ENCODE data around the gene TINCR.
"Not testable (repeated sequence)": the region's sequence is repeated elsewhere in the genome, so short reads cannot be mapped to it uniquely, and the experiment has no call there.

TINCR gene

DNA sequence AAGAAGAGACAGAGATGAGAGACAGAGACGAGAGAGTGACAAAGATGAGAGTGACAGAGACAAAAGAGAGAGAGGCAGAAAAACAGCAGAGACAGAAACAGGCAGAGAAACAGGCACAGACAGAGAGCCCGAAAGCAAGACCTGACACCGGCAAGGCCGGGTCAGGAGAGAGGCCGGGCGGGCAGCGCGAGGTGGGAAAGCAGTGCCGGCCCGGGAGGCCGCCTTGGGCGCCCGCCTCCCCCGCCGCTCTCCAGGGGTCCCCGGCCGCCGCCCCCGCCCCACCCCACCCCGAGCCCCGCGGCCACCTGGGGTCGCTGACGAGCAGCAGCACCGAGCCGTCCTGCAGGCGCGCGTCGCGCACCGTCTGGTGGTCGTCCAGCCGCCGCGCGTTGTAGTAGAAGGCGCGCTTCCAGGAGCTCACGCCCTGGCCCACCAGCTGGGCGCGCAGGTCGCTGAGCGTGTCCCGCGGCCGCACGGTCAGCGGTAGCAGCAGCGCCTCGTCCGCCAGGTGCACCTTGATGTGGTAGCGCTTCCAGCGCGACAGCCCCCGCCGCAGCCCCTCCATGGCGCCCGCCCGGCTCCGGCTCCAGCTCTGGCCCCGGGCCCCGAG lies at the start of gene TINCR:
TSS of gene TINCR (minus strand) at position 594 of the 610 bp plus-strand sequence.
- H3K27me3 ChIP-seq (replicated peaks) = peaks cover 24% of the 10 kb centered on the region
- TF ChIP-seq, protein P1, sequence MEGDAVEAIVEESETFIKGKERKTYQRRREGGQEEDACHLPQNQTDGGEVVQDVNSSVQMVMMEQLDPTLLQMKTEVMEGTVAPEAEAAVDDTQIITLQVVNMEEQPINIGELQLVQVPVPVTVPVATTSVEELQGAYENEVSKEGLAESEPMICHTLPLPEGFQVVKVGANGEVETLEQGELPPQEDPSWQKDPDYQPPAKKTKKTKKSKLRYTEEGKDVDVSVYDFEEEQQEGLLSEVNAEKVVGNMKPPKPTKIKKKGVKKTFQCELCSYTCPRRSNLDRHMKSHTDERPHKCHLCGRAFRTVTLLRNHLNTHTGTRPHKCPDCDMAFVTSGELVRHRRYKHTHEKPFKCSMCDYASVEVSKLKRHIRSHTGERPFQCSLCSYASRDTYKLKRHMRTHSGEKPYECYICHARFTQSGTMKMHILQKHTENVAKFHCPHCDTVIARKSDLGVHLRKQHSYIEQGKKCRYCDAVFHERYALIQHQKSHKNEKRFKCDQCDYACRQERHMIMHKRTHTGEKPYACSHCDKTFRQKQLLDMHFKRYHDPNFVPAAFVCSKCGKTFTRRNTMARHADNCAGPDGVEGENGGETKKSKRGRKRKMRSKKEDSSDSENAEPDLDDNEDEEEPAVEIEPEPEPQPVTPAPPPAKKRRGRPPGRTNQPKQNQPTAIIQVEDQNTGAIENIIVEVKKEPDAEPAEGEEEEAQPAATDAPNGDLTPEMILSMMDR (IDR thresholded peaks at IDR 0.05; ENCODE audit: low read depth, low read length, missing control alignments) = no peak
- no peak within 1 kb of the TSS for H3K4me3 ChIP-seq (ENCODE audit: low read depth, low read length)
- DNase-seq = no peak
- H3K36me3 ChIP-seq (replicated peaks) = no peaks in the 10 kb centered on the region
- in situ Hi-C loops (cut with HindIII; ENCODE audit: low pct_ligation_motif_present, low sequenced_read_pairs) = no loop called here
- no peak within 1 kb of the TSS for H3K27ac ChIP-seq

DNA sequence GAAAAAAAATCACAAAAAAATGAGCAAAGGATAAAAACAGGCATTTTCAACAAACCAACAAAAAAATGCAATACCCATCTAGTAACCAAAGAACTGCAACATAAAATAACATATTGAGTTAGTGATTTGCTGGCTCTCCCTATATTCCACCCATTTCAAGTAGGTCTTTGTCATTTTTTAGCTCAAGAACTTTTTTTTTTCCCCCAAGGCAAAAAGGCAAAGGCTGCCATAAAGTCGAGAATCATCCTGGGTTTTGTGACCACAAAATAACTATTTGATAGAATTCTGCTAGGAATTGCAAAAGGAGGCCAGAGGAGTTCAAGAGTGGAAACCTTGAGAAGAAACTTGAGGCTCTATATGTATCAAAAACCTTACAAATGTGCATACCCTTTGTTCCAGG lies 49.3 kb upstream of the TINCR start:
- no peaks in the 10 kb centered on the region for H3K27me3 ChIP-seq (replicated peaks)
- H3K36me3 ChIP-seq (replicated peaks) = peaks cover 58% of the 10 kb centered on the region
- TF ChIP-seq, protein P1 (IDR thresholded peaks at IDR 0.05; ENCODE audit: low read depth, low read length, missing control alignments) = no peak
- in situ Hi-C loops (cut with HindIII; ENCODE audit: low pct_ligation_motif_present, low sequenced_read_pairs) = no loop called here
- no peak for DNase-seq
- H3K4me3 ChIP-seq (ENCODE audit: low read depth, low read length) = no peak overlapping the region
- no peak overlapping the region for H3K27ac ChIP-seq

DNA sequence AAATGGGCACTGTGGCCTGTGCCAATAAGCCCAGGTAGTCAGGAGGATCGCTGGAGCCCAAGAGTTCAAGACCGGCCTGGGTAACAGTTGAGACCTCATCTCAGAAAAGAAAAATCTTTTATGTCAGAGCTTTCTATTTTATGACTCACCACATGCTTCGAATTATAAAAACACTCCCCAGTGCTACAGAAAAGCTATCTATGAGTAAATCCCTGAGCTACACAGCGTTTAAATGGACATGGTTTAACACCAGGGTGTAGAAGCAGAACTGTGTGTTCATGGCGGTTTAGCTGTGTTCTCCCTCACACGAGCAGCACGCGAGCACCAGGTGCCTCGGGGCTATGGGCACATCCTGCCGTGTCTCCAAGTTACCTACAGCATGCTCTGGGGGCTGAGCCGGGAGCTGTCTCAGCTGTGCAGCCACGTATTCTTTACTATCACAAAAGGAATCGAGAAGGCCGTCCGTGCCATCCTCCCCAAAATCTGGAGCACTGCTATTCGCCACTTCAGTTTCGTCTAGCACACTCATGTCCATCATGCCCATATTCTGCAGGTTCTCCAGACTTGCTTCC lies 48.1 kb upstream of the TINCR start:
- peak; percentile 32 for DNase-seq
- TF ChIP-seq, protein P1 (IDR thresholded peaks at IDR 0.05; ENCODE audit: low read depth, low read length, missing control alignments) = no peak
- in situ Hi-C loops (cut with HindIII; ENCODE audit: low pct_ligation_motif_present, low sequenced_read_pairs) = no loop called here
- Histone ChIP-seq H3K27me3 (replicated peaks) (no peaks in the 10 kb centered on the region), H3K27ac (no peak overlapping the region), H3K4me3 (ENCODE audit: low read depth, low read length) (no peak overlapping the region), H3K36me3 (replicated peaks) (peaks cover 60% of the 10 kb centered on the region)

DNA sequence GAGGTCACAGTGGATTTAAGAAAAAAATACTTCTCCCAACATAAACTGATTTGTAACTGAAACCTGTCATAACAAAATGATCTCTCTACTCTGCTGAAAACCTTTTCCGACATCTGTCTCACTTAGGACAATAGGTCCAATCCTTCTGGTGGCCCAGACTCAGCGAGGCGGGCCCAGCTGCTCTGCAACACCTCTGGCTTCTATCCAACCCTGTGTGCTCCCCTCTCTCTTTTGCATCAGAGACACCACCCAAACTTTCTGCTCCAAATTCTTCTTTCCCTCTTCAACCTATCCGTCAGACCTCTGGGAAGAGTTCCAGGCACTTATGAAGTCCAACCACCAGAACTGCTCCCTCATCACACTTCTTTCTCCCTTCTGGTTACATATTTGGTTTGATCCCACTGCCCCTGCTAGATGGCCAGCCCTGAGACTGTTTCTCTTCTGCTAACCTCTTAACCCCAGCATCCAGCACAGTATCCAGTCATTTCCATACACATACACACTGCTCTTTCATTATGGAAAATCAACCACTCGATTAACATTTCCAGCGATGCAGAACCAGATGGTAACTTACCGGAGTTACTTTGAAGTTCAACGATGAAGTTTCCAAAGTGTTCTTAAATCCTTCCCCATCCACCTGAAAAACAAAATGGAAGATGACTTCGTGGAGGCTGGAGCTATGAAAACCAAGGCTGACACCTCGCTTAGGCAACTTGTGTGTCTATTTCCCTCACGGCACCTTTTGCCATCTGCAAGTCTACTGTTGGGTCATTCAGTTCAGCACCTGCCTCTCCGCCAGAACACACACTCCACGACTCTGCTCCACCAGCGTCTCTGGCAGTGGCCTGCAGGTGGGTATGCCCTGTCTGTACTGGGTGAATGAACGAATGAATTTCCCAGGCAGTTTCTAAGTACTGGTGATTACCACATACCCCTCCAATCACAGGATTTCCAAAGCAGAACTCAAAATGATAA lies 45.4 kb upstream of the TINCR start:
- H3K36me3 ChIP-seq (replicated peaks) = peaks cover 66% of the 10 kb centered on the region
- no peak overlapping the region for H3K27ac ChIP-seq
- no peak for DNase-seq
- in situ Hi-C loops (cut with HindIII; ENCODE audit: low pct_ligation_motif_present, low sequenced_read_pairs) = no loop called here
- no peaks in the 10 kb centered on the region for H3K27me3 ChIP-seq (replicated peaks)
- no peak overlapping the region for H3K4me3 ChIP-seq (ENCODE audit: low read depth, low read length)
- TF ChIP-seq, protein P1 (IDR thresholded peaks at IDR 0.05; ENCODE audit: low read depth, low read length, missing control alignments) = no peak

DNA sequence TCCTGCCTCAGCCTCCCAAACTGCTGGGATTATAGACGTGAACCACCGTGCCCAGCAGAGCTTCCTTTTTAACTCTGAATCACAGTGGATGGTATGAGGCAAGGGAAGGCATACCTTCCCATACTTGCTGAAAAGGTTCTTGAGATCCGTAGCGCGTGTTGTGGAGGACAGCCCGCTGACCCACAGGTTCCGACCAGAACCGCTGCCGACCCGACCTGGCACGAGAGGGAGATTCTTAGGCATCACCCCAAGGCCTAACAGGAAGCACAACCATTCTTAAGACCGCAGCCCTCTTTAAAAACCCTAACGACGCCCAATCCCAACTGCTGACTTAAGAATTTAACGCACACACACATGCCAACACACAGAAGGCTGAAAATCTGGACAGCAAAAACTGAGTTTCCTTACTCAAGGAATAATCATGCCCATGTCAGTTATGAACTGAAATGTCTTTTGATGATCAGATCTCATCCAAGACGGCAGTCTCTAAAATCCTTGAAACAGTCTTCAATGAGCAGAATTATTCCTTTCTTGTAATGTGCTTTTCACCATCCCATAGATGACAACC lies 42.2 kb upstream of the TINCR start:
- Histone ChIP-seq H3K4me3 (ENCODE audit: low read depth, low read length) (no peak overlapping the region), H3K36me3 (replicated peaks) (peaks cover 78% of the 10 kb centered on the region), H3K27me3 (replicated peaks) (no peaks in the 10 kb centered on the region), H3K27ac (no peak overlapping the region)
- in situ Hi-C loops (cut with HindIII; ENCODE audit: low pct_ligation_motif_present, low sequenced_read_pairs) = no loop called here
- TF ChIP-seq, protein P1 (IDR thresholded peaks at IDR 0.05; ENCODE audit: low read depth, low read length, missing control alignments) = no peak
- DNase-seq = no peak

DNA sequence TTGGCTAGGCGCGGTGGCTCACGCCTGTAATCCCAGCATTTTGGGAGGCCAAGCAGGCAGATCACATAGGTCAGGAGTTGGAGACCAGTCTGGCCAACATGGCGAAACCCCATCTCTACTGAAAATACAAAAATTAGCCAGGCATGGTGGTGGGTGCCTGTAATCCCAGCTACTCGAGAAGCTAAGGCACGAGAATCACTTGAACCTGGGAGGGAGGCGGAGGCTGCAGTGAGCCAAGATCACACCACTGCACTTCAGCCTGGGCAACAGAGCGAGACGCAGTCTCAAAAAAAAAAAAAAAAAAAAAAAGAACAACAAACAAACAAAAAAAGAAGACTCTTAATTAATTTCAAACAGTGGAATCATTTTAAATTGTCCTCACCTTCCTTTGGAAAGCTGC lies 41.0 kb upstream of the TINCR start:
- not testable (repeated sequence) for H3K4me3 ChIP-seq (ENCODE audit: low read depth, low read length)
- peaks cover 77% of the 10 kb centered on the region for H3K36me3 ChIP-seq (replicated peaks)

More for the DNA sequence above, 41.0 kb upstream of the TINCR start:
- H3K27ac ChIP-seq; DNase-seq; H3K27me3 ChIP-seq (replicated peaks); in situ Hi-C loops (cut with HindIII; ENCODE audit: low pct_ligation_motif_present, low sequenced_read_pairs): not testable (repeated sequence)
